H1 (cell line): ENCODE data around the gene RIT2.

Experiments
- CEBPB ChIP-seq: IDR thresholded peaks from 2 replicates; pipeline ENCODE4 v1.6.1; 2012; ENCODE audit warnings: low read depth, low read length
- SP1 ChIP-seq: IDR thresholded peaks from 2 replicates; pipeline ENCODE4 v1.6.1; 2011; ENCODE audit warnings: low read depth, low read length
- TF ChIP-seq, protein P1 (sequence below), 3 experiments: IDR thresholded peaks; 1 replicate in 2 of 3; 2 replicates in 1 of 3; pipeline versions ENCODE4 v1.5.1 to v1.6.1; 2011; ENCODE audit warnings: low read length in 3 of 3, mild to moderate bottlenecking in 3 of 3, inconsistent platforms in 2 of 3, low read depth in 1 of 3, moderate library complexity in 1 of 3; ENCODE audit not compliant: insufficient read depth in 1 of 3; ENCODE audit errors: control extremely low read depth in 1 of 3

- TF ChIP-seq, protein P1, sequence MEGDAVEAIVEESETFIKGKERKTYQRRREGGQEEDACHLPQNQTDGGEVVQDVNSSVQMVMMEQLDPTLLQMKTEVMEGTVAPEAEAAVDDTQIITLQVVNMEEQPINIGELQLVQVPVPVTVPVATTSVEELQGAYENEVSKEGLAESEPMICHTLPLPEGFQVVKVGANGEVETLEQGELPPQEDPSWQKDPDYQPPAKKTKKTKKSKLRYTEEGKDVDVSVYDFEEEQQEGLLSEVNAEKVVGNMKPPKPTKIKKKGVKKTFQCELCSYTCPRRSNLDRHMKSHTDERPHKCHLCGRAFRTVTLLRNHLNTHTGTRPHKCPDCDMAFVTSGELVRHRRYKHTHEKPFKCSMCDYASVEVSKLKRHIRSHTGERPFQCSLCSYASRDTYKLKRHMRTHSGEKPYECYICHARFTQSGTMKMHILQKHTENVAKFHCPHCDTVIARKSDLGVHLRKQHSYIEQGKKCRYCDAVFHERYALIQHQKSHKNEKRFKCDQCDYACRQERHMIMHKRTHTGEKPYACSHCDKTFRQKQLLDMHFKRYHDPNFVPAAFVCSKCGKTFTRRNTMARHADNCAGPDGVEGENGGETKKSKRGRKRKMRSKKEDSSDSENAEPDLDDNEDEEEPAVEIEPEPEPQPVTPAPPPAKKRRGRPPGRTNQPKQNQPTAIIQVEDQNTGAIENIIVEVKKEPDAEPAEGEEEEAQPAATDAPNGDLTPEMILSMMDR (IDR thresholded peaks at IDR 0.05; ENCODE audit: control extremely low read depth in 1 of 3, insufficient read depth in 1 of 3, low read depth in 1 of 3, low read length in 3 of 3) = no peak
- TF ChIP-seq CEBPB (no peak), SP1 (no peak)
Measured at GRCh38 chr18:43130716-43131260, 15.3 kb upstream of the RIT2 start.
